Tibial nerve (tissue), 4 donors: ENCODE results near the gene CAPN14.

Source experiments
- CTCF ChIP-seq, 5 experiments: fragments of 200-600 bp in 3 of 5; fragments of 450-650 bp in 2 of 5; sonication (generic) in 3 of 5; IDR thresholded peaks; one replicate each; pipeline ENCODE4 v1.5.1; 2016 to 2019; ENCODE audit warnings: antibody characterized with exemption in 5 of 5, mild to moderate bottlenecking in 3 of 5, moderate library complexity in 2 of 5
- EP300 ChIP-seq, 2 donors: sonication (generic); formaldehyde crosslinking; IDR thresholded peaks; one replicate each; pipeline ENCODE4 v1.6.1; 2017; ENCODE audit warnings: antibody characterized with exemption in 2 of 2, mild to moderate bottlenecking in 1 of 2

- TF ChIP-seq CTCF (IDR thresholded peaks at IDR 0.05) (no peak), EP300 (IDR thresholded peaks at IDR 0.05) (no peak)
Measured at GRCh38 chr2:31208240-31208639, 9.1 kb downstream of the CAPN14 start.
